Activated effector memory CD4-positive, alpha-beta T cell treated with anti-CD3 and anti-CD28 coated beads, Interleukin-2, amount 50 U/mL, for 16 hours (primary cell): ENCODE measurements around the gene EPHA10.

ENCODE experiments used
- DNase-seq: peaks from one replicate; pipeline ENCODE4 v3.0.0-alpha.2; 2020

The EPHA10 gene

GRCh38 chr1:37732111-37732780 lies 32.7 kb downstream of the EPHA10 start:
- DNase-seq, result no peak

- DNase-seq, result no peak
These were observed 33.5 kb downstream of the EPHA10 start for GRCh38 chr1:37731312-37732019.

- DNase-seq, result no peak
These were observed 34.5 kb downstream of the EPHA10 start for GRCh38 chr1:37730376-37730775.

- no peak for DNase-seq
These were observed 36.5 kb downstream of the EPHA10 start for GRCh38 chr1:37728416-37728815.

- DNase-seq, result no peak
These were observed 38.0 kb downstream of the EPHA10 start for GRCh38 chr1:37726751-37727585.

- no peak for DNase-seq
These were observed 38.9 kb downstream of the EPHA10 start for GRCh38 chr1:37725851-37726613.

GRCh38 chr1:37724575-37724974 lies 40.3 kb downstream of the EPHA10 start:
- no peak for DNase-seq

- DNase-seq, result no peak
These were observed 41.4 kb downstream of the EPHA10 start for GRCh38 chr1:37723390-37724078.

- DNase-seq, result no peak
These were observed 41.9 kb downstream of the EPHA10 start for GRCh38 chr1:37723072-37723389.

- DNase-seq, result no peak
These were observed 42.5 kb downstream of the EPHA10 start for GRCh38 chr1:37722181-37723071.

GRCh38 chr1:37721565-37721964 lies 43.4 kb downstream of the EPHA10 start:
- DNase-seq, result no peak

- DNase-seq, result no peak
These were observed 44.4 kb downstream of the EPHA10 start for GRCh38 chr1:37720231-37721130.

GRCh38 chr1:37719572-37720195 lies 45.2 kb downstream of the EPHA10 start:
- no peak for DNase-seq

- no peak for DNase-seq
These were observed 45.9 kb downstream of the EPHA10 start for GRCh38 chr1:37718901-37719571.

- DNase-seq, result no peak
These were observed 46.6 kb downstream of the EPHA10 start for GRCh38 chr1:37718181-37718900.

GRCh38 chr1:37717631-37718030 lies 47.3 kb downstream of the EPHA10 start:
- no peak for DNase-seq

GRCh38 chr1:37716321-37716720 lies 48.6 kb downstream of the EPHA10 start:
- no peak for DNase-seq

- DNase-seq, result no peak
These were observed 50.2 kb downstream of the EPHA10 start for GRCh38 chr1:37714689-37715088.

- DNase-seq, result no peak
These were observed 50.7 kb downstream of the EPHA10 start for GRCh38 chr1:37714226-37714625.
